ENCODE measurements around the gene FTSJ1.
A peak's percentile ranks its signal among the peaks of the same experiment; 100 is the strongest.

The FTSJ1 gene

GRCh38 chrX:48458711-48459110 lies 17.3 kb upstream of the FTSJ1 start:
- no peak for DNase-seq (ENCODE audit: low read depth)
- TF ChIP-seq CTCF (conservative IDR thresholded peaks at IDR 0.05; ENCODE audit: low read length), result no peak
- no peak overlapping the region for H3K4me3 ChIP-seq (ENCODE audit: low read length)

- TF ChIP-seq CTCF (conservative IDR thresholded peaks at IDR 0.05; ENCODE audit: low read length), result no peak
- no peak for DNase-seq (ENCODE audit: low read depth)
- no peak overlapping the region for H3K4me3 ChIP-seq (ENCODE audit: low read length)
Observed at GRCh38 chrX:48459483-48459882, 16.5 kb upstream of the FTSJ1 start.

- DNase-seq (ENCODE audit: low read depth), result no peak
- no peak overlapping the region for H3K4me3 ChIP-seq (ENCODE audit: low read length)
- TF ChIP-seq CTCF (conservative IDR thresholded peaks at IDR 0.05; ENCODE audit: low read length), result no peak
Observed at GRCh38 chrX:48460031-48460430, 16.0 kb upstream of the FTSJ1 start.

- no peak for TF ChIP-seq CTCF (conservative IDR thresholded peaks at IDR 0.05; ENCODE audit: low read length)
- no peak for DNase-seq (ENCODE audit: low read depth)
- H3K4me3 ChIP-seq (ENCODE audit: low read length), result no peak overlapping the region
Observed at GRCh38 chrX:48460606-48461005, 15.4 kb upstream of the FTSJ1 start.

- DNase-seq (ENCODE audit: low read depth), result no peak
- no peak for TF ChIP-seq CTCF (conservative IDR thresholded peaks at IDR 0.05; ENCODE audit: low read length)
- H3K4me3 ChIP-seq (ENCODE audit: low read length), result no peak overlapping the region
Observed at GRCh38 chrX:48461830-48462229, 14.2 kb upstream of the FTSJ1 start.

GRCh38 chrX:48465336-48465933 lies 10.6 kb upstream of the FTSJ1 start:
- DNase-seq (ENCODE audit: low read depth), result peak; percentile 96
- TF ChIP-seq CTCF (conservative IDR thresholded peaks at IDR 0.05; ENCODE audit: low read length), result no peak
- peak overlapping the region; percentile 37 for H3K4me3 ChIP-seq (ENCODE audit: low read length)

GRCh38 chrX:48466696-48467095 lies 9.3 kb upstream of the FTSJ1 start:
- peak; percentile 21 for TF ChIP-seq CTCF (conservative IDR thresholded peaks at IDR 0.05; ENCODE audit: low read length)
- peak overlapping the region; percentile 9; the same call in 1 of the 2 replicates for H3K4me3 ChIP-seq (ENCODE audit: low read length)

More at GRCh38 chrX:48466696-48467095, 9.3 kb upstream of the FTSJ1 start:
- no peak for DNase-seq (ENCODE audit: low read depth)

Measured in AG10803 (cell line).